Thyroid gland (tissue), 4 donors: ENCODE measurements around the gene SPINT2.

ENCODE experiments used
- POLR2A ChIP-seq, 2 donors: fragments of 450-650 bp; IDR thresholded peaks; one replicate each; pipeline ENCODE4 v1.6.1; 2017; ENCODE audit warnings: antibody characterized with exemption in 2 of 2, mild to moderate bottlenecking in 2 of 2, moderate library complexity in 1 of 2
- TF ChIP-seq, protein P1 (sequence below), 6 experiments: fragments of 200-600 bp in 3 of 6; fragments of 450-650 bp in 3 of 6; sonication (generic) in 3 of 6; IDR thresholded peaks; one replicate each; pipeline ENCODE4 v1.5.1; 2016 to 2019; ENCODE audit warnings: antibody characterized with exemption in 6 of 6, mild to moderate bottlenecking in 2 of 6, inconsistent platforms in 1 of 6, moderate library complexity in 1 of 6

GRCh38 chr19:38324431-38324830 is 60.1 kb downstream of the SPINT2 start:
- no peak for TF ChIP-seq POLR2A (IDR thresholded peaks at IDR 0.05)
- TF ChIP-seq, protein P1, sequence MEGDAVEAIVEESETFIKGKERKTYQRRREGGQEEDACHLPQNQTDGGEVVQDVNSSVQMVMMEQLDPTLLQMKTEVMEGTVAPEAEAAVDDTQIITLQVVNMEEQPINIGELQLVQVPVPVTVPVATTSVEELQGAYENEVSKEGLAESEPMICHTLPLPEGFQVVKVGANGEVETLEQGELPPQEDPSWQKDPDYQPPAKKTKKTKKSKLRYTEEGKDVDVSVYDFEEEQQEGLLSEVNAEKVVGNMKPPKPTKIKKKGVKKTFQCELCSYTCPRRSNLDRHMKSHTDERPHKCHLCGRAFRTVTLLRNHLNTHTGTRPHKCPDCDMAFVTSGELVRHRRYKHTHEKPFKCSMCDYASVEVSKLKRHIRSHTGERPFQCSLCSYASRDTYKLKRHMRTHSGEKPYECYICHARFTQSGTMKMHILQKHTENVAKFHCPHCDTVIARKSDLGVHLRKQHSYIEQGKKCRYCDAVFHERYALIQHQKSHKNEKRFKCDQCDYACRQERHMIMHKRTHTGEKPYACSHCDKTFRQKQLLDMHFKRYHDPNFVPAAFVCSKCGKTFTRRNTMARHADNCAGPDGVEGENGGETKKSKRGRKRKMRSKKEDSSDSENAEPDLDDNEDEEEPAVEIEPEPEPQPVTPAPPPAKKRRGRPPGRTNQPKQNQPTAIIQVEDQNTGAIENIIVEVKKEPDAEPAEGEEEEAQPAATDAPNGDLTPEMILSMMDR (IDR thresholded peaks at IDR 0.05), result no peak
